ENCODE results near the gene PRKAB1. TPM values are rescaled to one million over a fixed set of nuclear protein-coding genes. Genes with fewer than 3 reads are reported as not detected.

The PRKAB1 gene
- total and polyA plus RNA-seq, 9 of the 15 experiments (the other 6 are each of a cell fraction or from before 2014, with no cell fraction given): 32.6 to 94.2 (median 63.8) TPM

DNA sequence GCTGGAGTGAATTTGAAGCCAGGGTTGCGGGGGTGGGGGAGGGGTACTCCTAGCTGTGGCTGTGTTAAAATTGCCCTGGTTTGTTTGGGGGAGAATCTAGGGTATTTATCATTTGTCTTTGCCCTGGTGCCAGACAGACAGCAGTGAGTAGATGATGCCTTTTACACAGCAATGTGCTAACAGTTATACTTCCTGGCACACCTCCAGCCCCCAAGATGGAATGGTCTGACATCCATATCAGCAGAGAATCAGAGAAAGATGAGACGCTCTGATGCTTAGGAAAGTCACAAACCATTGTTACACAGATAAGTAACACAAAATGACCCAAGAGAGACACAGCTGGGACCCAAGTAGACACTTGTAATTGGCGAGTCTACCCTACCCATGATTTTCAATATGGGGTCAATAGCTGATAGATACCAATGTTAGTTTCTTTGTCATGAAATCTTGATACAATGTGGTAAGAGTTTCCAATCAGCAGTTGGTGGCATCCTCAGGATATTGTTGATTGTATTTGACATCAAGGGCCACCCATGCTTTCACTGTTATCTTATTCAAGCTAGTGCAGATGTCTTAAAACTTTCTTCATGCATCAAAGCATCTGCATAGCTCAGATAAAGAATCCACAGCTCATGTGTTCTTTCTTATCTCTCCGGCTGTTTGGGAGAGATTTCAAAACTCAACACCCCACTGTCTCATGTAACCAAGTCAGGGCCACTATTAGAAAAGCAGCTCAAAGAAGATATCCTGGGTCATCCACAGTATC, 2.6 kb upstream of the PRKAB1 start (continued):
- TF ChIP-seq TOE1 (IDR thresholded peaks at IDR 0.05; ENCODE audit: borderline replicate concordance): peak; percentile 71; the same call in 1 of the 2 replicates
- TF ChIP-seq TOE1 (CRISPR knock-in tag; IDR thresholded peaks at IDR 0.05; ENCODE audit: borderline replicate concordance, low read depth): 0 out of 2 replicates have a peak, but pooled peaks have one; percentile 27
- 0 out of 2 replicates have a peak, but pooled peaks have one; percentile 39 for TF ChIP-seq ZNF75A (CRISPR knock-in tag; IDR thresholded peaks at IDR 0.05)
- peak; percentile 95 for TF ChIP-seq SMARCB1 (IDR thresholded peaks at IDR 0.05; ENCODE audit: insufficient read length, low read depth)
- TF ChIP-seq, protein P1, sequence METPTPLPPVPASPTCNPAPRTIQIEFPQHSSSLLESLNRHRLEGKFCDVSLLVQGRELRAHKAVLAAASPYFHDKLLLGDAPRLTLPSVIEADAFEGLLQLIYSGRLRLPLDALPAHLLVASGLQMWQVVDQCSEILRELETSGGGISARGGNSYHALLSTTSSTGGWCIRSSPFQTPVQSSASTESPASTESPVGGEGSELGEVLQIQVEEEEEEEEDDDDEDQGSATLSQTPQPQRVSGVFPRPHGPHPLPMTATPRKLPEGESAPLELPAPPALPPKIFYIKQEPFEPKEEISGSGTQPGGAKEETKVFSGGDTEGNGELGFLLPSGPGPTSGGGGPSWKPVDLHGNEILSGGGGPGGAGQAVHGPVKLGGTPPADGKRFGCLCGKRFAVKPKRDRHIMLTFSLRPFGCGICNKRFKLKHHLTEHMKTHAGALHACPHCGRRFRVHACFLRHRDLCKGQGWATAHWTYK (CRISPR knock-in tag; IDR thresholded peaks at IDR 0.05): peak; percentile 95
- no peak for TF ChIP-seq ATF1 (CRISPR knock-in tag; IDR thresholded peaks at IDR 0.05)
- TF ChIP-seq ATF1 (tag; IDR thresholded peaks at IDR 0.05): peak; percentile 84
- peak; percentile 85 for TF ChIP-seq DDX20 (tag; IDR thresholded peaks at IDR 0.05; ENCODE audit: low read depth)
- peak; percentile 6; the same call in 1 of the 2 replicates for TF ChIP-seq ZNF384 (IDR thresholded peaks at IDR 0.05; ENCODE audit: low read depth, low read length)
- TF ChIP-seq, protein P2, sequence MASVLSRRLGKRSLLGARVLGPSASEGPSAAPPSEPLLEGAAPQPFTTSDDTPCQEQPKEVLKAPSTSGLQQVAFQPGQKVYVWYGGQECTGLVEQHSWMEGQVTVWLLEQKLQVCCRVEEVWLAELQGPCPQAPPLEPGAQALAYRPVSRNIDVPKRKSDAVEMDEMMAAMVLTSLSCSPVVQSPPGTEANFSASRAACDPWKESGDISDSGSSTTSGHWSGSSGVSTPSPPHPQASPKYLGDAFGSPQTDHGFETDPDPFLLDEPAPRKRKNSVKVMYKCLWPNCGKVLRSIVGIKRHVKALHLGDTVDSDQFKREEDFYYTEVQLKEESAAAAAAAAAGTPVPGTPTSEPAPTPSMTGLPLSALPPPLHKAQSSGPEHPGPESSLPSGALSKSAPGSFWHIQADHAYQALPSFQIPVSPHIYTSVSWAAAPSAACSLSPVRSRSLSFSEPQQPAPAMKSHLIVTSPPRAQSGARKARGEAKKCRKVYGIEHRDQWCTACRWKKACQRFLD (CRISPR knock-in tag; IDR thresholded peaks at IDR 0.05): peak; percentile 99
- peak; percentile 57; the same call in 1 of the 2 replicates for TF ChIP-seq PKNOX1 (IDR thresholded peaks at IDR 0.05)
- TF ChIP-seq NFE2 (IDR thresholded peaks at IDR 0.05; ENCODE audit: low read depth): peak; percentile 71
- TF ChIP-seq CC2D1A (IDR thresholded peaks at IDR 0.05): peak; percentile 99
- TF ChIP-seq CXXC5 (CRISPR knock-in tag; IDR thresholded peaks at IDR 0.05): peak; percentile 90
- TF ChIP-seq ZFP1 (CRISPR knock-in tag; IDR thresholded peaks at IDR 0.05): peak; percentile 53; the same call in 1 of the 2 replicates
- TF ChIP-seq L3MBTL2 (IDR thresholded peaks at IDR 0.05): peak; percentile 62; the same call in 1 of the 2 replicates
- peak; percentile 100 for TF ChIP-seq EP300 (IDR thresholded peaks at IDR 0.05; ENCODE audit: low read length)
- no peak for TF ChIP-seq GTF3C2 (IDR thresholded peaks at IDR 0.05; ENCODE audit: borderline replicate concordance, extremely low read depth, insufficient read length)

Measured in K562 (cell line).